Central memory CD8-positive, alpha-beta T cell (primary cell): Measurements from ENCODE around the gene EDARADD.
"Not testable (repeated sequence)": the region's sequence is repeated elsewhere in the genome, so short reads cannot be mapped to it uniquely, and the experiment has no call there.

ENCODE experiments used
- ATAC-seq: fragments of 150-1000 bp; cut with Tn5 transposase; replicated peaks from 2 replicates; pipeline ENCODE4 v1.10.0; 2022; ENCODE audit warnings: mild to moderate bottlenecking, moderate FRiP score, moderate number of reproducible peaks; ENCODE audit not compliant: poor library complexity, severe bottlenecking; ENCODE audit errors: extremely low read depth
- DNase-seq, 2 donors: peaks; one replicate each; pipeline ENCODE4 v3.0.0; 2021; ENCODE audit warnings: low spot score in 2 of 2
- H3K27ac Mint-ChIP-seq: one replicate; pipeline ENCODE4 v1.8.0; 2022; ENCODE audit warnings: low read depth, mild to moderate bottlenecking, moderate library complexity, mixed read lengths
- H3K27me3 Mint-ChIP-seq: one replicate; pipeline ENCODE4 v1.8.0; 2022; ENCODE audit warnings: mixed read lengths
- H3K36me3 Mint-ChIP-seq: one replicate; pipeline ENCODE4 v1.8.0; 2022; ENCODE audit warnings: mild to moderate bottlenecking, moderate library complexity, mixed read lengths; ENCODE audit not compliant: insufficient read depth
- H3K4me1 Mint-ChIP-seq: one replicate; pipeline ENCODE4 v1.8.0; 2022; ENCODE audit warnings: mixed read lengths
- H3K4me3 Mint-ChIP-seq: one replicate; pipeline ENCODE4 v1.8.0; 2022; ENCODE audit warnings: mild to moderate bottlenecking, moderate library complexity, mixed read lengths
- H3K9me3 Mint-ChIP-seq: one replicate; pipeline ENCODE4 v1.8.0; 2022; ENCODE audit warnings: mixed read lengths

Gene EDARADD

DNA sequence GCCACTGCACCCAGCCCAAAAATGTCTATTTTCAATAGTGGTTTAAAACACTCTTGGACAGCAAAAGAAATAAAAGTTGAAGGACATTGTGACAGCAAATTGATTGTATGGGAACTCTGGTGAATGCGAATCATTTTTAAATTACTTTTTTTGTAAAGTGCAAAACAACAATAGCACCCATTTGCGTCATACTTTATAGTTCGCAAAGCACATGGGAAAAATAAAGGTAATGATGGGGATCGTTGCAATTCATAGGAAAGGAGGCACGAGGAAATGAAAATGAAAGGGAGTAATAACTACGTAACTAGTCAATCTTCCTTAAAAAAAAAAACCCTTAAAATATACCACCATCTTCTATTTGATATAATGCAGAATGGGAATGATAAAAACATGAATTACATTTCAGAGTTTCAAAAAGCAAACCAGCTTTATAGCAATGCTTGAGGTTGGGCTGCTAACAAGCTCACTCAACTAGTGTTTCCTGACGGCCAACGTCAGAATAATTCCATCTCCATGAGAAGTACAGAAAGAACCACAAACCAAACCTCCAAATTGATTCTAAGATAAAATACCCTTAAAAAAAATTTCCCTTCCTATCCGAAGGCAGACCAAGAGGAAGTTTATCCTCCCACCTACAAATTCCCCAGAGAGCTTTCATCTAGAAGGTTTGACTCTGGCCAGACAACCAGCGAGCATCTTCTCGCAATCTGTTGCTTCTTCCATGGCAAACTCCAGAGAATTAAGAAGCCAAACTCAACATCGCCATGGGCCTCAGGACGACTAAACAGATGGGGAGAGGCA, at the start of gene EDARADD:
TSS of gene EDARADD (plus strand) at position 606 of the 801 bp plus-strand sequence. CDS start at position 765, 159 bp downstream.
- Mint-ChIP-seq H3K9me3 (no peaks in the 10 kb centered on the region), H3K4me3 (peak within 1 kb of the TSS; percentile 95), H3K36me3 (peaks cover 8% of the 10 kb centered on the region), H3K4me1 (peaks cover 28% of the 10 kb centered on the region), H3K27ac (peak within 1 kb of the TSS; percentile 95), H3K27me3 (no peaks in the 10 kb centered on the region)
- DNase-seq, result no peak
- no peak for ATAC-seq

DNA sequence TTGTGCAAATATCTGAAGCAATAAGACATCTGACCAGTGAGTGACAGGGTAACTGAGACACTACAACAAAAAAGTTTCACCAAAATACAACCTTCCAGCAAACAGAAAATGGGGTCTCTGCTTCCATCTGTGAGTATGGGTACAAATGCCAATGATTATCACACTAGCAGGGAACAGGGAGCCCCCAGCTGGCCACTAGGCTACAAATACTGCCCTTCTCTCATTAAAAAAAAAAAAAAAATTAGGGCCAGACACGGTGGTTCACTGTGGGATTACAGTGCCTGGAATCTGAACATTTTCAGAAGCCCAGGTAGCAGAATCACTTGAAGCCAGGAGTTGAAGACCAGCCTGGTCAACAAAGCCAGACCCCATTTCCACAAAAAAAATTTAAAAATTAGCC, 48.4 kb upstream of the EDARADD start:
- ATAC-seq (no peak), DNase-seq (no peak)
- no peaks in the 10 kb centered on the region for H3K4me1 Mint-ChIP-seq
- no peak overlapping the region for H3K4me3 Mint-ChIP-seq
- H3K27me3 Mint-ChIP-seq, result peaks cover 14% of the 10 kb centered on the region
- no peaks in the 10 kb centered on the region for H3K36me3 Mint-ChIP-seq
- H3K27ac Mint-ChIP-seq, result no peak overlapping the region
- no peaks in the 10 kb centered on the region for H3K9me3 Mint-ChIP-seq

DNA sequence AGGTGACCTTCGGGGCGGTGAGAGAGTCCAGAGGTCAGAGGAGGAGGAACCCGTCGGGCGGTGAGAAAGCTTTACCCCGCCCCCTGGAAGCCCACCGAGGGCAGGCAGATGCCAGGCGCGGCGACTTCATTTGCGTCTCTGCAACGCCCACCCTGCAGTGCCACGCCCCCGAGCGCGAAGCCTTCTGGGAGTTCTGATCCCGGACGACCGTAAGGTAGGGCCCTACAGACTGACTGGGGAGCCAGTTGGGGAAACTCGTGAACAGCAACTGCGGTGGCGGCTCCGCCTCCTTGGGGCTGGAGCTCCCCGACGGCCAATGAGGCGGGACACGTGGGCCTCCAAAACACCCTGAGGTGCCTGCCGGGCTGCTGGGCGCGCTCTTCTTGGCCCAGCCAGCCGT, 46.0 kb upstream of the EDARADD start:
- H3K36me3 Mint-ChIP-seq, result peaks cover 2% of the 10 kb centered on the region
- no peak overlapping the region for H3K27ac Mint-ChIP-seq
- no peaks in the 10 kb centered on the region for H3K4me1 Mint-ChIP-seq
- H3K4me3 Mint-ChIP-seq, result no peak overlapping the region
- ATAC-seq (no peak), DNase-seq (no peak)
- H3K9me3 Mint-ChIP-seq, result no peaks in the 10 kb centered on the region
- H3K27me3 Mint-ChIP-seq, result peaks cover 14% of the 10 kb centered on the region

DNA sequence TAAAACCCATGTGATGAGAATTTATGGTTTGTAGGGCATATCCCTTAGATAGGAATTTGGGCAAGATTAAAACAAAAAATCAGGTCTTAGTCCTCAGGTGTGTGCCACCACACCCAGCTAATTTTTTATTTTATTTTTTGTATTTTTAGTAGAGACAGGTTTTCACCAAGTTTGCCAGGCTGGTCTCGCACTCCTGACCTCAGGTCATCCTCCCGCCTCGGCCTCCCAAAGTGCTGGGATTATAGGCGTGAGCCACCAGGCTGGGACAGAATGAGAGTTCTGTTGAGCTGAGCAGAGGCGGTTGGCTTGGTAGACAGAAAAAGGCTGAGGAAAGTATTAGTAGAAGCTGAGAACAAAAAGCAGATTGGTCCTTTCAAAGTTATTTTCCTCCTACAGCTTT, 43.8 kb upstream of the EDARADD start:
- H3K4me3 Mint-ChIP-seq, result no peak overlapping the region
- no peak overlapping the region for H3K27ac Mint-ChIP-seq
- H3K4me1 Mint-ChIP-seq, result no peaks in the 10 kb centered on the region
- DNase-seq (no peak), ATAC-seq (no peak)
- H3K9me3 Mint-ChIP-seq, result no peaks in the 10 kb centered on the region
- H3K36me3 Mint-ChIP-seq, result peaks cover 2% of the 10 kb centered on the region
- H3K27me3 Mint-ChIP-seq, result peaks cover 14% of the 10 kb centered on the region

DNA sequence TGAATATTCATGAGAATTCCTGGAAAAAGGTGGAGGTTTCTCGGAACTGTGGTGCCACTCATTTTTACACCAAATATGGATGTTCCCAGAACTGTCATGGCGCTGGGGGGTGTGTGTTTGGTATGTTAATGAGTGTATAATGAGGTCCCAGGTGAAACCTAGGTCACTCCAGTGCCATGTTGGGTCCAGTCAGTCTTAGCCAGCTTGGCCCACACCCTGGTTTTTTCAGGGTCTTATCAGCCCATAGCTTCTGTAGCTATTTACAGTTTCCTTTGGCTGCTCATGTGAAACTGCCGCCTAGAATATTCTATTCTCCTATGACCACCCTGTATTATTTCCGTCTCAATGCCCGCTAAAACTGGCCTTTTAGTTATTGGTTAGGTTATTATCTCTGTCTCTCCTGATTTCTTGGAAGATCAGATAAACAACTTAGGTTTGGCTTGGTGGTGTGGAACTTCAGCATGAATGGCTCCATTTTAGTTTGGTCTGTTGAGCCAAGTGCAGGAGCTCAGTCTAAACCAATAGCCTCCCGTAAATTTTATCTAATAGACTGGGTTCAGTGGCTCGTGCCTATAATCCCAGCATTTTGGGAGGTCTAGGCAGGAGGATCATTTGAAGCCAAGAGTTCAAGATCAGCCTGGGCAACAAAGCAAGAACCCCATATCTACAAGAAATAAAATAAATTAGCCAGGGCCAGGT, 42.1 kb upstream of the EDARADD start:
- Mint-ChIP-seq H3K4me3 (no peak overlapping the region), H3K36me3 (peaks cover 2% of the 10 kb centered on the region), H3K27me3 (peaks cover 14% of the 10 kb centered on the region), H3K9me3 (no peaks in the 10 kb centered on the region), H3K27ac (no peak overlapping the region), H3K4me1 (no peaks in the 10 kb centered on the region)
- ATAC-seq, result no peak
- no peak for DNase-seq

DNA sequence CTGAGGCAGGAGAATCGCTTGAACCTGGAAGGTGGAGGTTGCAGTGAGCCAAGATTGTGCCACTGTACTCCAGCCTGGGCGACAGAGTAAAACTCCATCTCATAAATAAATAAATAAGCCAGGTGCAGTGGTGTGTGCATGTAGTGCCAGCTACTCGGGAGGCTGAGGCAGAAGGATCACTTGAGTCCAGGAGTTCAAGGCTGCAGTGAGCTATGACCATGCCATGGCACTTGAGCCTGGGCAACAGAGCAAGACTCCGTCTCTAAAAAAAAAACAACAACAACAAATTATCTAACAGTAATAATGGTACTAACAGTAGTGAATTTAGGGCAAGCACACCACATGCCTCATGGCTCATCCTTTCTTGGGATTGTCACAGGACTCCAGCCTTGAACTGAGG, 41.3 kb upstream of the EDARADD start:
- not testable (repeated sequence) for H3K4me3 Mint-ChIP-seq, H3K9me3 Mint-ChIP-seq, DNase-seq, H3K36me3 Mint-ChIP-seq, ATAC-seq, H3K4me1 Mint-ChIP-seq, H3K27ac Mint-ChIP-seq
- H3K27me3 Mint-ChIP-seq, result peaks cover 14% of the 10 kb centered on the region

DNA sequence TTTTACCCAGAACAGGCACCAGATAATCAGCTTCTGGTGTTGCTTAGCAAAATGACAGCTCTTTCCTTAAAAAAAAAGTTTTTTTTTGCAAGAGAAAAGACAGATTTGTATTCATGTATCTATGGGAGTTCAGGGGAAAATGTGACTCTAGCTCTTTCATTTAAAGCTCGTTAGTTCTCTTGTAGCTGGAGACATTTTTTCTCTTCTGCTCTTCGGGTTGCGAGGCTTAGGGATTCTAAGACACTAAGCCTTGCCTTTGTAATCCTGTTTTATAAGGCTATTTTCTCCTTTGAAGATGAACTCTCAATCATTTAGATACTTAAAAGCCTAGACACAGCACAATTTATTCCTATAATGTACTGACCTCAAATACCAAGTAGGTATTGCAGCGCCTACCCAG, 40.3 kb upstream of the EDARADD start:
- peaks cover 13% of the 10 kb centered on the region for H3K27me3 Mint-ChIP-seq
- H3K9me3 Mint-ChIP-seq, result peaks cover 8% of the 10 kb centered on the region
- ATAC-seq (no peak), DNase-seq (no peak)
- H3K4me3 Mint-ChIP-seq, result no peak overlapping the region
- H3K36me3 Mint-ChIP-seq, result peaks cover 2% of the 10 kb centered on the region
- no peak overlapping the region for H3K27ac Mint-ChIP-seq
- no peaks in the 10 kb centered on the region for H3K4me1 Mint-ChIP-seq

DNA sequence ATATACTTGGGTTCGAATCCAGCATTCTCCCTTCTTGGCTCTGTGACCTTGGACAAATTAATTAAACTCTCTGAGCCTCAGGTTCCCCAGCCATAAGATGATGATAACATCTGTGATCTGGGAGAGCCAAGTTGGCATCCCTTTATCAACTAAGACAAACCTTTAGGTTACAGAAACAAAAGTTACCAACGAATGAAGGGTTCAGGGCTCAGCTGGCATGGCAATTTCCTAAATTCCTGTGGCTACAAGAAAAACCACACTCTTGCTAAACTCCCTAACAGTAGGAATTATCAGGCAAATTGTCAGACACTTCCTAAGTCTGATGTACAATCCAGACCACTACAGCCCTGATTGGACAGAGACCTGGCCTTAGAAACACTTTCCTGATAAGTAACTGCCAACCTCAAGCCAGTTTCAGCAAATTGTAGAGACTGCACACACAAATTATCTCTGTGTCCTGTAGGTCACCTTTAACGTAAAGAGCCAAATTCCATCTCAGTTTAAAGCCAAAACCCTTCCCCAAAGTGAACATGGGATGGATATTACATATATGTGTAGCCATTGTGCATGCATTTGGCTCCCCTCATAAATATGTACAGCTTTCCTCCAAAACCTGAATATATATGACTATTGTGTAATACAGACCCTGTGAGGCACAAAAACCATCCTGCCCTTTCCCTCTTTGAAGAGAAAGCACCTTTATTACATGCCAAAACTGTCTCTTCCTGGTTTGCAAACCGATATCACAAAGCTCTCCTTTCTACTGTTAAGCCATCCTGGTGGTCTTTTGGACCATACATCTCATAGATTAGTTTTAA, 39.5 kb upstream of the EDARADD start:
- H3K36me3 Mint-ChIP-seq, result peaks cover 2% of the 10 kb centered on the region
- H3K27ac Mint-ChIP-seq, result no peak overlapping the region
- DNase-seq (no peak), ATAC-seq (no peak)
- H3K9me3 Mint-ChIP-seq, result peaks cover 9% of the 10 kb centered on the region
- H3K27me3 Mint-ChIP-seq, result peaks cover 6% of the 10 kb centered on the region
- H3K4me1 Mint-ChIP-seq, result no peaks in the 10 kb centered on the region
- H3K4me3 Mint-ChIP-seq, result no peak overlapping the region

DNA sequence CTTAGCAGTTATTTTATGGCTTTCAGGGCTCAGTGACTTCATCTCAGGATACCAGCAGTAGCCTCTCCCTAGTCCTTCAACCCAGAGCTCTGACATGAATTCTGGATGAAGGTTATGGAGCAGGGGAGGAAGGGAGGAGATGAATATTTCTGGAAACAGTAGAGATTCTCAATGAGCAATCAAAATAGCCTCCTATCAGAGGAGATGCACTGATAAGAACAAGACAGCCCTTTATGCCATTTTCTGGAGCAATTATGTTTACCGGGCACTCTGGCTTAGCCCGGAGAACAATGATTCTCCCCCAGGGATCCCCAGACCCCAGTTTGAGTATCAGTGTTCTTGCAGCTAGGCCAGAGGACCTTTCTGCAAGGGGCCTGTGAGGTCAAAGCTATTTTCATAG, 37.9 kb upstream of the EDARADD start:
- H3K36me3 Mint-ChIP-seq, result peaks cover 2% of the 10 kb centered on the region

DNA sequence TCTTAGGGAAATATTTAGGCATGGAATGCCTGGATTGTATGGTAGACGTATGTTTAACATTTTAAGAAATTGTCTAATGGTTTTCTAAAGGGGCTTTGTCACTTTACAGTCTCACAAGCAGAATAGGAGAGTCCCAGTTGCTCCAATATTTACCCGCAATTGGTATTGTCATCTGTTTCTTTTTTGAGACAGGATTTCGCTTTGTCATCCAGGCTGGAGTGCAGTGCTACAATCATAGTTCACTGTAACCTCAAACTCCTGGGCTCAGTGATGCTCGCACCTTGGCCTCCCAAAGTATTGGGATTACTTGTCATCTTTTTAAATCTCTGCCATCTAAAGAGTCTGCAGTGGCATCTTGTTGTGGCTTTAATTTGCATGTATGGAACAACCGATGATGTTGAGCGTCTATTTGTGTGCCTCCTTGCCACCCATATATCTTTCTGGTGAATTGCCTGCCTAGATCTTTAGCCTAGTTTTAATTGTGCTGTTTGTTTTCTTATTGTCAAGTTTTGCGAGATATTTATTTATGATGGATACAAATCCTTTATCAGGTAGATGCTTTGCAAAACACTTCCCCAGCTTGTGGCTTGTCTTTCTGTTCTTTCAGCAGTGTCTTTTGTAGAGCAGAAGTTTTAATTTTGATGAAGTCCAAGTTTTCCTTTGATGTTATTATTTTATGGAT, 32.0 kb upstream of the EDARADD start:
- Mint-ChIP-seq H3K4me1 (no peaks in the 10 kb centered on the region), H3K27ac (no peak overlapping the region), H3K36me3 (peaks cover 2% of the 10 kb centered on the region), H3K4me3 (no peak overlapping the region), H3K9me3 (peaks cover 9% of the 10 kb centered on the region), H3K27me3 (no peaks in the 10 kb centered on the region)
- no peak for ATAC-seq
- no peak for DNase-seq

More for the DNA sequence above, 37.9 kb upstream of the EDARADD start:
- Mint-ChIP-seq H3K9me3 (peaks cover 9% of the 10 kb centered on the region), H3K4me3 (no peak overlapping the region), H3K27ac (no peak overlapping the region), H3K4me1 (no peaks in the 10 kb centered on the region), H3K27me3 (no peaks in the 10 kb centered on the region)
- no peak for ATAC-seq
- DNase-seq, result no peak

DNA sequence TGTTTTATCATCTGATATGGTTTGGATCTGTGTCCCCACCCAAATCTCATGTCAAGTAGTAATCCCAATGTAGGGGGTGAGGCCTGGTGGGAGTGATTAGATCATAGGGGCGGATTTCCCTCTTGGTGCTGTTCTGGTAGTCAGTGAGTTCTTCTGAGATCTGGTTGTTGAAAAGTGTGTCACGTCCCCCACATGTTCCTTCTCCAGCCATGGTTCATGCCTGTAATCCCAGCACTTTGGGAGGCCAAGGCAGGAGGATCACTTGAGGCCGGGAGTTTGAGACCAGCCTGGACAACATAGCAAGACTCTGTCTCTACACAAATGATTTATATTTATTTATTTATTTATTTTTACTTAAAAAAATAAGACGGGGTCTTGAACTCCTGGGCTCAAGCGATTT, 30.8 kb upstream of the EDARADD start:
- H3K4me1 Mint-ChIP-seq, result no peaks in the 10 kb centered on the region
- H3K27ac Mint-ChIP-seq, result no peak overlapping the region
- no peak for DNase-seq
- H3K36me3 Mint-ChIP-seq, result peaks cover 2% of the 10 kb centered on the region
- no peaks in the 10 kb centered on the region for H3K27me3 Mint-ChIP-seq
- peaks cover 6% of the 10 kb centered on the region for H3K9me3 Mint-ChIP-seq
- no peak for ATAC-seq
- no peak overlapping the region for H3K4me3 Mint-ChIP-seq

DNA sequence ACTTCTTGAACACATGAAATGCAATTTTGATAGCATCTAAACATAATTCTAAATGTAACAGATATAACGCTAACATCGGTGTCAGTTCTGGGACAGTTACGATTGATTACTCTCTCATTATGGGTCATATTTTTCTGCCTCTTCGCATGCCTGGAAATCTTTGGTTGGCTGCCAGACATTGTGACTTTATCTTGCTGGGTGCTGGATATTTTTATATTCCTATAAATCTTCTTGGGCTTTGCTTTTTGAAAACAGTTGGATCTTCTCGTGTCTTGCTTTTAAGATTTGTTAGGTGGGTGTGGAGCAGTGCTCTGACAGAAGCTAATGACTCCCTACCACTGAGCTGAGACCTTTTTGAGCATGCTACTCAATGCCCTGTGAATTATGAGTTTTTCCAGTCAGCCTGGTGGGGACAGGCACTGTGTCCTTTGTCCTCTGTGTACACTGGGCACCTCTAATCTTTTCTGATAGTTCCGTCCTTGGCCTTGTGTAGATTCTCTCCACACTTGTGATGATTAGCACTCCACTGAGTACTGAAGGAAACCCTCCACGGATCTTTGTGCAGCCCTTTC, 28.0 kb upstream of the EDARADD start:
- Mint-ChIP-seq H3K4me1 (no peaks in the 10 kb centered on the region), H3K36me3 (peaks cover 2% of the 10 kb centered on the region), H3K4me3 (no peak overlapping the region), H3K27me3 (no peaks in the 10 kb centered on the region), H3K9me3 (no peaks in the 10 kb centered on the region), H3K27ac (no peak overlapping the region)
- DNase-seq, result no peak
- no peak for ATAC-seq
